Liver (tissue), 3 donors: Measurements from ENCODE around the gene LOX.

Source experiments
- ATF3 ChIP-seq: IDR thresholded peaks from 2 replicates; pipeline ENCODE4 v1.6.1; 2016; ENCODE audit warnings: antibody characterized with exemption
- CTCF ChIP-seq: fragments of 150-350 bp; IDR thresholded peaks from 2 replicates; pipeline ENCODE4 v1.5.1; 2017; ENCODE audit warnings: improper control_type of control experiment, low read depth, low read length; ENCODE audit not compliant: missing input control
- FOXA1 ChIP-seq: IDR thresholded peaks from 2 replicates; pipeline ENCODE4 v1.6.1; 2016; ENCODE audit warnings: antibody characterized with exemption
- HNF4G ChIP-seq: IDR thresholded peaks from 2 replicates; pipeline ENCODE4 v1.6.1; 2016; ENCODE audit warnings: antibody characterized with exemption
- RAD21 ChIP-seq, 2 donors: IDR thresholded peaks; 2 replicates each; pipeline ENCODE4 v1.6.1; 2016; ENCODE audit warnings: antibody characterized with exemption in 2 of 2, mild to moderate bottlenecking in 2 of 2
- REST ChIP-seq: IDR thresholded peaks from 2 replicates; pipeline ENCODE4 v1.6.1; 2016; ENCODE audit warnings: antibody characterized with exemption, mild to moderate bottlenecking
- TAF1 ChIP-seq: conservative IDR thresholded peaks from 2 replicates; pipeline ENCODE4 v1.6.1; 2016; ENCODE audit warnings: antibody characterized with exemption, mild to moderate bottlenecking
- ZBTB33 ChIP-seq: IDR thresholded peaks from 2 replicates; pipeline ENCODE4 v1.6.1; 2016; ENCODE audit warnings: antibody characterized with exemption
- donor health status: healthy.
- donor health status: healthy.

- TF ChIP-seq CTCF (no peak), FOXA1 (no peak), HNF4G (no peak), RAD21 (IDR thresholded peaks at IDR 0.05) (no peak), ATF3 (no peak), TAF1 (no peak), REST (no peak), ZBTB33 (no peak)
These were observed 47.8 kb downstream of the LOX start for GRCh38 chr5:122030251-122030650.
